HCT116 (cell line): ENCODE results near the gene SMAD7. TPM values are rescaled to one million over a fixed set of nuclear protein-coding genes. Genes with fewer than 3 reads are reported as not detected.

Experiments
- ATAC-seq: fragments of 200-7000 bp; cut with Tn5 transposase; 2 replicates; pipeline ENCODE4 v1.9.1; 2020; ENCODE audit warnings: mild to moderate bottlenecking, moderate library complexity
- BruUV-seq: library from RNA; stranded (reverse); fragments of 400-500 nt; replicated peaks from 2 replicates; lab custom pipeline; 2021; lab: Mats Ljungman, UMichigan
- CTCF ChIA-PET: fragments of 300-600 bp; sonication (Branson Sonifier 250); formaldehyde crosslinking; loops from one replicate; lab custom pipeline; 2021; ENCODE audit warnings: antibody characterized with exemption; lab: Charles Lee
- POLR2A ChIA-PET: fragments of 300-600, 350-600 bp; sonication (Branson Sonifier 250); formaldehyde crosslinking; loops from one replicate; lab custom pipeline; 2021; ENCODE audit warnings: antibody characterized with exemption; lab: Charles Lee
- RAD21 ChIA-PET, 2 experiments: fragments of 300-600 bp; sonication (Branson Sonifier 250); formaldehyde crosslinking; loops; one replicate each; lab custom pipeline; 2023; ENCODE audit warnings: low total read pairs in 2 of 2; ENCODE audit not compliant: uncharacterized antibody in 2 of 2, unreplicated experiment in 2 of 2, low non-redundant PET in 1 of 2; lab: Charles Lee
- DNase-seq: peaks from one replicate; pipeline ENCODE4 v3.0.0-alpha.2; 2010; ENCODE audit warnings: low read depth, low spot score
- H2AFZ ChIP-seq: fragments of 200-600 bp; shearing (Covaris generic), sonication (generic); 2 replicates; pipeline ENCODE4 v1.6.1; 2017; ENCODE audit warnings: low read depth, mixed run types, mixed read lengths, antibody characterized with exemption, low read length; ENCODE audit not compliant: poor library complexity, severe bottlenecking
- H3K27ac ChIP-seq: 2 replicates; pipeline ENCODE4 v1.5.1; 2012; ENCODE audit warnings: low read depth, low read length
- H3K27me3 ChIP-seq: fragments of 200-600 bp; sonication (generic); 2 replicates; pipeline ENCODE4 v1.6.1; 2016; ENCODE audit warnings: mixed run types, low read length, mixed read lengths; ENCODE audit not compliant: insufficient read depth
- H3K36me3 ChIP-seq, 2 experiments: fragments of 200-500 bp in 1 of 2; fragments of 200-600 bp in 1 of 2; sonication (Bioruptor generic) in 1 of 2; sonication (generic) in 1 of 2; 2 replicates each; pipeline versions ENCODE4 v1.5.1 to v1.6.1; 2014 to 2016; ENCODE audit warnings: low read length in 2 of 2, inconsistent platforms in 1 of 2, mixed read lengths in 1 of 2, mixed run types in 1 of 2; ENCODE audit not compliant: insufficient read depth in 2 of 2, control insufficient read depth in 1 of 2
- H3K4me1 ChIP-seq, 2 experiments: fragments of 200-600 bp in 1 of 2; sonication (generic) in 1 of 2; 2 replicates each; pipeline versions ENCODE4 v1.5.1 to v1.6.1; 2012 to 2017; ENCODE audit warnings: low read length in 2 of 2, inconsistent platforms in 1 of 2, mild to moderate bottlenecking in 1 of 2, mixed read lengths in 1 of 2, mixed run types in 1 of 2, moderate library complexity in 1 of 2; ENCODE audit not compliant: insufficient read depth in 2 of 2, control insufficient read depth in 1 of 2
- H3K4me2 ChIP-seq: fragments of 200-600 bp; sonication (generic); 2 replicates; pipeline ENCODE4 v1.6.1; 2017; ENCODE audit warnings: mixed run types, low read length, mixed read lengths
- H3K4me3 ChIP-seq, 2 experiments: fragments of 200-600 bp in 1 of 2; sonication (generic) in 1 of 2; replicated peaks in 1 of 2; 2 replicates each; pipeline ENCODE4 v1.5.1; 2011 to 2016; ENCODE audit warnings: low read length in 2 of 2, control low read depth in 1 of 2, low read depth in 1 of 2, mild to moderate bottlenecking in 1 of 2, mixed read lengths in 1 of 2, mixed run types in 1 of 2
- H3K79me2 ChIP-seq: fragments of 200-600 bp; sonication (generic); 2 replicates; pipeline ENCODE4 v1.6.1; 2017; ENCODE audit warnings: mild to moderate bottlenecking, mixed run types, low read length, moderate library complexity, mixed read lengths; ENCODE audit not compliant: insufficient read depth
- H3K9ac ChIP-seq: fragments of 200-600 bp; sonication (generic); 2 replicates; pipeline ENCODE4 v1.6.1; 2016; ENCODE audit warnings: low read length, mixed read lengths
- H3K9me2 ChIP-seq: fragments of 200-600 bp; sonication (generic), shearing (Covaris generic); 2 replicates; pipeline ENCODE4 v1.6.1; 2017; ENCODE audit warnings: mixed run types, mild to moderate bottlenecking, moderate library complexity; ENCODE audit not compliant: insufficient read depth
- H3K9me3 ChIP-seq, 2 experiments: fragments of 200-500 bp in 1 of 2; fragments of 200-600 bp in 1 of 2; sonication (Bioruptor generic) in 1 of 2; sonication (generic) in 1 of 2; 2 replicates each; pipeline ENCODE4 v1.6.1; 2014 to 2017; ENCODE audit warnings: low read length in 2 of 2, mixed read lengths in 2 of 2, inconsistent platforms in 1 of 2, low read depth in 1 of 2, mild to moderate bottlenecking in 1 of 2, mixed run types in 1 of 2, moderate library complexity in 1 of 2; ENCODE audit not compliant: control insufficient read depth in 1 of 2, insufficient read depth in 1 of 2
- H4K20me1 ChIP-seq: fragments of 200-600 bp; sonication (generic), shearing (Covaris generic); 2 replicates; pipeline ENCODE4 v1.6.1; 2017; ENCODE audit warnings: mixed run types, mild to moderate bottlenecking, moderate library complexity; ENCODE audit not compliant: insufficient read depth
- CBX3 ChIP-seq: IDR thresholded peaks from 2 replicates; pipeline ENCODE4 v1.6.1; 2012; ENCODE audit warnings: low read depth
- CTCF ChIP-seq, 3 experiments: fragments of 200-600 bp in 1 of 3; sonication (generic) in 1 of 3; IDR thresholded peaks in 2 of 3; conservative IDR thresholded peaks in 1 of 3; 2 replicates each; pipeline ENCODE4 v1.5.1; 2012 to 2017; ENCODE audit warnings: low read depth in 2 of 3, low read length in 2 of 3, antibody characterized with exemption in 1 of 3, borderline replicate concordance in 1 of 3, control low read depth in 1 of 3, mild to moderate bottlenecking in 1 of 3, mixed read lengths in 1 of 3, mixed run types in 1 of 3, moderate library complexity in 1 of 3; ENCODE audit not compliant: insufficient read depth in 1 of 3
- EGR1 ChIP-seq: IDR thresholded peaks from 2 replicates; pipeline ENCODE4 v1.6.1; 2012; ENCODE audit warnings: low read depth
- ELF1 ChIP-seq: IDR thresholded peaks from 2 replicates; pipeline ENCODE4 v1.6.1; 2012; ENCODE audit warnings: low read depth, borderline replicate concordance
- EZH2 ChIP-seq: fragments of 200-600 bp; sonication (generic); IDR thresholded peaks from 2 replicates; pipeline ENCODE4 v1.6.1; 2017; ENCODE audit warnings: antibody characterized with exemption, mixed run types
- EZH2phosphoT487 ChIP-seq: fragments of 200-600 bp; IDR thresholded peaks from 2 replicates; pipeline ENCODE4 v1.6.1; 2018; ENCODE audit warnings: antibody characterized with exemption, borderline replicate concordance
- JUND ChIP-seq: IDR thresholded peaks from 2 replicates; pipeline ENCODE4 v1.6.1; 2012
- POLR2A ChIP-seq: IDR thresholded peaks from 2 replicates; pipeline ENCODE4 v1.7.0; 2011; ENCODE audit warnings: borderline replicate concordance; ENCODE audit not compliant: insufficient read depth, insufficient read length; ENCODE audit errors: extremely low read depth
- SIN3A ChIP-seq: IDR thresholded peaks from 2 replicates; pipeline ENCODE4 v1.6.1; 2012; ENCODE audit warnings: low read depth
- SP1 ChIP-seq: IDR thresholded peaks from 2 replicates; pipeline ENCODE4 v1.6.1; 2012; ENCODE audit warnings: low read depth
- SRF ChIP-seq: IDR thresholded peaks from 2 replicates; pipeline ENCODE4 v1.6.1; 2012; ENCODE audit warnings: low read depth
- YY1 ChIP-seq: IDR thresholded peaks from 2 replicates; pipeline ENCODE4 v1.6.1; 2011; ENCODE audit warnings: low read length, low read depth, moderate library complexity, mild to moderate bottlenecking; ENCODE audit not compliant: insufficient replicate concordance; ENCODE audit errors: extremely low read depth
- intact Hi-C: fragments of 100-400 bp; cut with micrococcal nuclease; formaldehyde crosslinking; loops from 2 replicates; pipeline ENCODE4 v1.10.0; 2022
- total RNA-seq: library from RNA; stranded (reverse); gene quantifications from one replicate; pipeline ENCODE4 v1.2.1, GENCODE V29; 2021; ENCODE audit not compliant: unreplicated experiment
- TF ChIP-seq, protein P1 (sequence below): IDR thresholded peaks from 2 replicates; pipeline ENCODE4 v1.6.1; 2012
- TF ChIP-seq, protein P2 (sequence below): IDR thresholded peaks from 2 replicates; pipeline ENCODE4 v1.6.1; 2011; ENCODE audit warnings: mild to moderate bottlenecking, low read length, moderate library complexity; ENCODE audit not compliant: insufficient replicate concordance; ENCODE audit errors: extremely low read depth

Gene SMAD7
- total RNA-seq, 1 experiment from 2014 or later, result 7.2 TPM

- Histone ChIP-seq H3K9me2 (no peaks in the 10 kb centered on the region), H3K27ac (no peak overlapping the region), H3K36me3 (no peaks in the 10 kb centered on the region), H3K4me1 (peaks cover 0 to 3% of the 10 kb centered on the region in 2 experiments; a peak in 1 of 4 replicates), H3K79me2 (no peaks in the 10 kb centered on the region), H2AFZ (no peak overlapping the region), H3K27me3 (peaks cover 5% of the 10 kb centered on the region; the same call in 1 of the 2 replicates), H3K4me2 (no peak overlapping the region), H3K9me3 (no peaks in the 10 kb centered on the region), H4K20me1 (no peaks in the 10 kb centered on the region), H3K4me3 (no peak overlapping the region), H3K9ac (no peak overlapping the region)
- TF ChIP-seq POLR2A (no peak), CTCF (IDR thresholded peaks at IDR 0.05 in 2 of 3, conservative IDR thresholded peaks at IDR 0.05 in 1 of 3; ENCODE audit: borderline replicate concordance in 1 of 3, insufficient read depth in 1 of 3, low read depth in 2 of 3, low read length in 2 of 3) (no peak), SRF (no peak), SP1 (no peak), EGR1 (no peak), SIN3A (no peak)
- ChIA-PET RAD21 (no interaction called here), CTCF (no interaction called here), POLR2A (no interaction called here)
- BruUV-seq, result no TSS peak
- DNase-seq (no peak), ATAC-seq (no peak)
- intact Hi-C loops, result no loop called here
Observed at GRCh38 chr18:48882379-48882778, 68.4 kb downstream of the SMAD7 start.

DNA sequence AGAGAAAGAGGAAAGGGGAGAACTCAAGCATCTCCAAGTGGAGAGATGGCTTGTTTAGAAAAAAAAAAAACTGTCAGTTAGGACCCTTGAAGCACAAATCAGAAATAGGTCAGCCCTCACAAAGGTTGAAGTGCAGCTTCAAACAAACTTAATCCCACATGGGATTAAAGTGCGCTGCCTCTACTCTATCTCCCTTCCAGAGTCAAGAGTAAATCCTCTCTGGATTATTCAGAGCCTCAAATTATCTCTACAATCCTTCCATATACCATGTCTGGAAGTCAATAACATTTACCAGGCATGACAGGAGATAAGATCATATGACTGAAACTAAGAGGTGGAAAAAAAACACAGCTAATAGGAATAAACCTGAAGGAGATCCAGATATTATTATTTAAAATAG lies 69.8 kb downstream of the SMAD7 start:
- peaks cover 10% of the 10 kb centered on the region; the same call in 1 of the 2 replicates for H3K27me3 ChIP-seq
- no peak overlapping the region for H2AFZ ChIP-seq
- no peak overlapping the region for H3K9ac ChIP-seq
- BruUV-seq, result no TSS peak
- H3K36me3 ChIP-seq, result no peaks in the 10 kb centered on the region
- intact Hi-C loops, result no loop called here
- no peaks in the 10 kb centered on the region for H3K9me2 ChIP-seq
- DNase-seq, result no peak
- CTCF ChIA-PET, result no interaction called here
- no peaks in the 10 kb centered on the region for H3K79me2 ChIP-seq
- no peaks in the 10 kb centered on the region for H4K20me1 ChIP-seq
- H3K4me2 ChIP-seq, result no peak overlapping the region
- H3K27ac ChIP-seq, result no peak overlapping the region
- H3K9me3 ChIP-seq, result no peaks in the 10 kb centered on the region
- RAD21 ChIA-PET, result no interaction called here
- no peak overlapping the region for H3K4me3 ChIP-seq
- no peak for ATAC-seq
- peaks cover 0 to 3% of the 10 kb centered on the region in 2 experiments; a peak in 1 of 4 replicates for H3K4me1 ChIP-seq
- TF ChIP-seq, protein P1, sequence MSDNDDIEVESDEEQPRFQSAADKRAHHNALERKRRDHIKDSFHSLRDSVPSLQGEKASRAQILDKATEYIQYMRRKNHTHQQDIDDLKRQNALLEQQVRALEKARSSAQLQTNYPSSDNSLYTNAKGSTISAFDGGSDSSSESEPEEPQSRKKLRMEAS, result no peak
- no peak for TF ChIP-seq POLR2A
- no peak for TF ChIP-seq YY1
- no peak for TF ChIP-seq EGR1
- no peak for TF ChIP-seq EZH2phosphoT487
- TF ChIP-seq SP1, result no peak
- no peak for TF ChIP-seq JUND
- TF ChIP-seq CBX3, result no peak
- TF ChIP-seq ELF1, result no peak
- TF ChIP-seq, protein P2, sequence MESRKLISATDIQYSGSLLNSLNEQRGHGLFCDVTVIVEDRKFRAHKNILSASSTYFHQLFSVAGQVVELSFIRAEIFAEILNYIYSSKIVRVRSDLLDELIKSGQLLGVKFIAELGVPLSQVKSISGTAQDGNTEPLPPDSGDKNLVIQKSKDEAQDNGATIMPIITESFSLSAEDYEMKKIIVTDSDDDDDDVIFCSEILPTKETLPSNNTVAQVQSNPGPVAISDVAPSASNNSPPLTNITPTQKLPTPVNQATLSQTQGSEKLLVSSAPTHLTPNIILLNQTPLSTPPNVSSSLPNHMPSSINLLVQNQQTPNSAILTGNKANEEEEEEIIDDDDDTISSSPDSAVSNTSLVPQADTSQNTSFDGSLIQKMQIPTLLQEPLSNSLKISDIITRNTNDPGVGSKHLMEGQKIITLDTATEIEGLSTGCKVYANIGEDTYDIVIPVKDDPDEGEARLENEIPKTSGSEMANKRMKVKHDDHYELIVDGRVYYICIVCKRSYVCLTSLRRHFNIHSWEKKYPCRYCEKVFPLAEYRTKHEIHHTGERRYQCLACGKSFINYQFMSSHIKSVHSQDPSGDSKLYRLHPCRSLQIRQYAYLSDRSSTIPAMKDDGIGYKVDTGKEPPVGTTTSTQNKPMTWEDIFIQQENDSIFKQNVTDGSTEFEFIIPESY, result no peak
- no peak for TF ChIP-seq EZH2
- POLR2A ChIA-PET, result no interaction called here
